Stimulated activated CD8-positive, alpha-beta memory T cell treated with anti-CD3 and anti-CD28 coated beads, Interleukin-2, amount 100 ng/mL, for 48 hours (primary cell): ENCODE data around the gene C9orf72.
"Not testable (repeated sequence)": the region's sequence is repeated elsewhere in the genome, so short reads cannot be mapped to it uniquely, and the experiment has no call there.

Experiments
- DNase-seq, 2 donors: peaks; one replicate each; pipeline ENCODE4 v3.0.0-alpha.2; 2020; ENCODE audit warnings: low read depth in 2 of 2

C9orf72 gene

GRCh38 chr9:27514551-27514950 lies 58.7 kb downstream of the C9orf72 start:
- DNase-seq = no peak

GRCh38 chr9:27511771-27512170 lies 61.5 kb downstream of the C9orf72 start:
- DNase-seq = no peak

DNA sequence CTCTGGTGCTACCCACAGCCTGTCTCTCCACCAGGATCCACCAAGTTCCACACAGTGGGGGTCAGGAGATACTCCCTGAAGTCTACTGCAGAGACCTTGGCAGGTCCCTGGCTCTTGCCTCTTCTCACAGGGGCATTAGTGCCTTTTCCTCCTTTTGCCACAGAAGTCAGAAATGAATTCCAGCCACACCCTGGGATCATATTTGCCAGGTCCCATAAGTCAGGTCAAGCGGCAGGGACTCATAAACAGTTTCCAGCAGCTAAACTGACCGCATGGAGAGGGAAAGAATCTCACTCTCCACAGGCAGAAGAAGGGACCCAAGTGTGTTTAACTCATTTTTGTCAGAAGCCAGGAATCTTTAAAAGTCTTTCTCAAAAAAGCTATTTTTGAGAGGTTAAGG lies 62.5 kb downstream of the C9orf72 start:
- no peak for DNase-seq

- DNase-seq = no peak
Observed at GRCh38 chr9:27506981-27507380, 66.3 kb downstream of the C9orf72 start.

GRCh38 chr9:27505744-27506161 lies 67.5 kb downstream of the C9orf72 start:
- no peak for DNase-seq

GRCh38 chr9:27504259-27504658 lies 69.0 kb downstream of the C9orf72 start:
- DNase-seq = no peak

DNA sequence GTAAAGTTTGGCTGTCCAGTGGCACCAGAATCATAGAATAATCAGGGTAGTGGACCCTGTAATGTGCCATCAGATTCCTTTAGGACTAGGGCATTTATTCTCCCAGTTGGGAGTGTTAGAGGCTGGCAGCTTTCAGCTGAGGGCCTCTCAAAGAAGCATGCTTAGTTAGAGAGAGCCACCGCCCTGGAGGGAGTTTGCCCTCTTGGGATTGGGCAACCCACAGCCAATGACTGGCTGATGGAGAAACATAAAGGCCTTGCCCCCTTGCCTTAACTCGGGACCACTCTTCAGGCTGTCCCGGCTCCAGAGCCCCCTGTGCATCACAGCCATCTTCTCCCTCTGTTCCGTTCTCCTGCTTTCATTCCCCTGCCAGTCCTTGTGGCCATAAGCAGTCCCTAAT lies 69.7 kb downstream of the C9orf72 start:
- no peak for DNase-seq

DNA sequence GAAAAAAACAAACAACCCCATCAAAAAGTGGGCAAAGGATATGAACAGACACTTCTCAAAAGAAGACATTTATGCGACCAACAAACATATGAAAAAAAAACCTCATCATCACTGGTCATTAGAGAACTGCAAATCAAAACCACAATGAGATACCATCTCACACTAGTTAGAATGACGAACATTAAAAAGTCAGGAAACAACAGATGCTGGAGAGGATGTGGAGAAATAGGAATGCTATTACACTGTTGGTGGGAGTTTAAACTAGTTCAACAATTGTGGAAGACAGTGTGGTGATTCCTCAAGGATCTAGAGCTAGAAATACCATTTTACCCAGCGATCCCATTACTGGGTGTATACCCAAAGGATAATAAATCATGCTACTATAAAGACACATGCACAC lies 72.4 kb downstream of the C9orf72 start:
- DNase-seq = not testable (repeated sequence)

DNA sequence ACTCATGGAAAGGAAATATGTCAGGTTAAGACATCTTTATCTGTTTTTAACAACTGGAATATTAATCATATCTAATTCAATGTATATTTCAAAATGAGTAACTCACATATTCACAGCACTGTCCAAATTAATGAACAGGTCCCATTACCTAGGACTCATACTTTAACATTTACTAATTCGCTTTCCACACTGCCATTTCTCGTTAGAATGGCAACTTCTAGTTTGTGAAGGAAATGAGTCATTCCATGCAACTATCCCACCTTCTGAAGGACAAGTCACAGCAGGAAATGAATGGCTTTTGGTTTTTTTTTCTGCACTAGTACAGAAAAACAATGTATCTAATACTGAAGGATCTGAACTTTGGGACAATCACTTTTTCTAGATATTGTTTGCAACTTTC lies 73.8 kb downstream of the C9orf72 start:
- no peak for DNase-seq

GRCh38 chr9:27497883-27498417 lies 75.3 kb downstream of the C9orf72 start:
- no peak for DNase-seq
